H1 (cell line): ENCODE results near the gene TAF3. TPM values are rescaled to one million over a fixed set of nuclear protein-coding genes. Genes with fewer than 3 reads are reported as not detected.

ENCODE experiments used
- CTCF ChIA-PET: fragments of 300-600 bp; sonication (Branson Sonifier 250); formaldehyde crosslinking; loops from one replicate; lab custom pipeline; 2021; ENCODE audit not compliant: partially characterized antibody; lab: Charles Lee
- POLR2A ChIA-PET: fragments of 300-600 bp; sonication (Branson Sonifier 250); formaldehyde crosslinking; loops from one replicate; lab custom pipeline; 2021; ENCODE audit warnings: inconsistent platforms; ENCODE audit not compliant: partially characterized antibody; lab: Charles Lee
- DNase-seq, 2 experiments: peaks; one replicate each; pipeline versions ENCODE4 v3.0.0 to v3.0.0-alpha.2; 2010 to 2022; ENCODE audit warnings: low spot score in 2 of 2, low read depth in 1 of 2, mixed read lengths in 1 of 2
- FAIRE-seq: peaks from 2 replicates; lab custom pipeline; 2011; peaks lifted over from hg19 to GRCh38; lab: Jason Lieb, UNC
- H2AFZ ChIP-seq: 2 replicates; pipeline ENCODE4 v1.8.1; 2012; ENCODE audit warnings: low read length, inconsistent platforms
- H2AK5ac ChIP-seq: 2 replicates; pipeline ENCODE4 v1.6.1; 2013; ENCODE audit warnings: low read depth, low read length
- H2BK120ac ChIP-seq: replicated peaks from 2 replicates; pipeline ENCODE3; 2013; ENCODE audit warnings: low read depth, low read length, inconsistent platforms
- H2BK12ac ChIP-seq: 2 replicates; pipeline ENCODE4 v1.6.1; 2013; ENCODE audit warnings: low read depth, low read length
- H2BK15ac ChIP-seq: 2 replicates; pipeline ENCODE4 v1.6.1; 2013; ENCODE audit warnings: low read length
- H2BK20ac ChIP-seq: 2 replicates; pipeline ENCODE4 v1.6.1; 2013; ENCODE audit warnings: low read length
- H2BK5ac ChIP-seq: 2 replicates; pipeline ENCODE4 v1.6.1; 2013; ENCODE audit warnings: low read depth, low read length
- H3K14ac ChIP-seq: 2 replicates; pipeline ENCODE4 v1.6.1; 2013; ENCODE audit warnings: inconsistent platforms; ENCODE audit not compliant: insufficient read length
- H3K18ac ChIP-seq: 2 replicates; pipeline ENCODE4 v1.6.1; 2013; ENCODE audit warnings: low read length; ENCODE audit errors: extremely low read depth
- H3K23ac ChIP-seq: 2 replicates; pipeline ENCODE4 v1.6.1; 2013; ENCODE audit warnings: inconsistent platforms; ENCODE audit not compliant: insufficient read length
- H3K23me2 ChIP-seq: 2 replicates; pipeline ENCODE4 v1.6.1; 2013; ENCODE audit warnings: low read depth, low read length
- H3K27ac ChIP-seq: 2 replicates; pipeline ENCODE4 v1.6.1; 2011; ENCODE audit warnings: low read depth, low read length, inconsistent platforms
- H3K27me3 ChIP-seq, 4 experiments: replicated peaks in 1 of 4; 1 replicate in 1 of 4; 2 replicates in 3 of 4; pipeline versions ENCODE4 v1.6.1 to v1.8.1; 2011 to 2013; ENCODE audit warnings: low read length in 3 of 4, mild to moderate bottlenecking in 3 of 4, inconsistent platforms in 2 of 4, mixed read lengths in 2 of 4, moderate library complexity in 1 of 4; ENCODE audit not compliant: control insufficient read depth in 3 of 4, insufficient read depth in 3 of 4; ENCODE audit errors: extremely low read depth in 1 of 4
- H3K36me3 ChIP-seq, 4 experiments: 2 replicates each; pipeline versions ENCODE4 v1.6.1 to v1.8.1; 2011 to 2013; ENCODE audit warnings: mild to moderate bottlenecking in 4 of 4, low read length in 3 of 4, moderate library complexity in 2 of 4, control low read depth in 1 of 4, inconsistent platforms in 1 of 4; ENCODE audit not compliant: insufficient read depth in 4 of 4, control insufficient read depth in 2 of 4
- H3K4ac ChIP-seq: replicated peaks from 2 replicates; pipeline ENCODE3; 2013; ENCODE audit warnings: low read length, low read depth, mixed read lengths, inconsistent platforms; ENCODE audit not compliant: insufficient read length
- H3K4me1 ChIP-seq, 4 experiments: replicated peaks in 1 of 4; 1 replicate in 1 of 4; 2 replicates in 3 of 4; pipeline versions ENCODE4 v1.6.1 to v1.8.1; 2011 to 2013; ENCODE audit warnings: low read length in 3 of 4, inconsistent platforms in 2 of 4, mixed read lengths in 1 of 4; ENCODE audit not compliant: insufficient read depth in 4 of 4, control insufficient read depth in 3 of 4
- H3K4me2 ChIP-seq, 2 experiments: 2 replicates each; pipeline versions ENCODE4 v1.6.1 to v1.8.1; 2011 to 2013; ENCODE audit warnings: low read depth in 2 of 2, low read length in 2 of 2, control low read depth in 1 of 2, inconsistent platforms in 1 of 2, mild to moderate bottlenecking in 1 of 2; ENCODE audit not compliant: insufficient read depth in 1 of 2
- H3K4me3 ChIP-seq, 4 experiments: fragments of 200-600, 300-600 bp in 1 of 4; sonication (generic), shearing (Covaris generic), sonication (Bioruptor Twin) in 1 of 4; 2 replicates each; pipeline versions ENCODE4 v1.5.1 to v1.8.1; 2011 to 2016; ENCODE audit warnings: low read length in 4 of 4, low read depth in 3 of 4, control low read depth in 2 of 4, inconsistent platforms in 2 of 4, mild to moderate bottlenecking in 2 of 4, mixed read lengths in 1 of 4, moderate library complexity in 1 of 4; ENCODE audit not compliant: insufficient read depth in 2 of 4; ENCODE audit errors: extremely low read depth in 1 of 4
- H3K56ac ChIP-seq: replicated peaks from 2 replicates; pipeline ENCODE3; 2013; ENCODE audit warnings: low read depth, mild to moderate bottlenecking, mixed read lengths, low read length, inconsistent platforms; ENCODE audit not compliant: insufficient read length
- H3K79me1 ChIP-seq: 2 replicates; pipeline ENCODE4 v1.6.1; 2013; ENCODE audit warnings: low read depth, low read length, control low read depth
- H3K79me2 ChIP-seq, 2 experiments: 2 replicates each; pipeline versions ENCODE4 v1.6.1 to v1.8.1; 2012 to 2013; ENCODE audit warnings: low read length in 2 of 2, mild to moderate bottlenecking in 2 of 2, inconsistent platforms in 1 of 2; ENCODE audit not compliant: insufficient read depth in 2 of 2, control insufficient read depth in 1 of 2
- H3K9ac ChIP-seq, 4 experiments: replicated peaks in 1 of 4; 1 replicate in 1 of 4; 2 replicates in 3 of 4; pipeline versions ENCODE4 v1.6.1 to v1.8.1; 2011 to 2013; ENCODE audit warnings: low read depth in 3 of 4, low read length in 3 of 4, control low read depth in 2 of 4, mild to moderate bottlenecking in 2 of 4, moderate library complexity in 2 of 4, inconsistent platforms in 1 of 4; ENCODE audit errors: extremely low read depth in 1 of 4
- H3K9me3 ChIP-seq, 2 experiments: 2 replicates each; pipeline versions ENCODE4 v1.6.1 to v1.8.1; 2012 to 2013; ENCODE audit warnings: mild to moderate bottlenecking in 2 of 2, moderate library complexity in 2 of 2, control low read depth in 1 of 2, inconsistent platforms in 1 of 2, low read depth in 1 of 2, low read length in 1 of 2, mixed read lengths in 1 of 2; ENCODE audit not compliant: insufficient read depth in 2 of 2
- H4K20me1 ChIP-seq, 2 experiments: replicated peaks in 1 of 2; 2 replicates each; pipeline versions ENCODE3 to v1.8.1; 2011 to 2013; ENCODE audit warnings: inconsistent platforms in 2 of 2, low read length in 2 of 2, mild to moderate bottlenecking in 1 of 2; ENCODE audit not compliant: insufficient read depth in 2 of 2, control insufficient read depth in 1 of 2
- H4K5ac ChIP-seq: 2 replicates; pipeline ENCODE4 v1.6.1; 2013; ENCODE audit warnings: low read length, low read depth, mixed read lengths, inconsistent platforms; ENCODE audit not compliant: insufficient read length
- H4K8ac ChIP-seq: 2 replicates; pipeline ENCODE4 v1.8.0; 2013; ENCODE audit warnings: mild to moderate bottlenecking, moderate library complexity, low read length, inconsistent platforms; ENCODE audit not compliant: insufficient read depth; ENCODE audit errors: extremely low read depth
- H4K91ac ChIP-seq: replicated peaks from 2 replicates; pipeline ENCODE3; 2013; ENCODE audit warnings: low read length, mixed read lengths, inconsistent platforms; ENCODE audit not compliant: insufficient read length
- ASH2L ChIP-seq: fragments of 200-600, 300-600 bp; sonication (generic); IDR thresholded peaks from one replicate; pipeline ENCODE4 v1.7.1; 2017; ENCODE audit warnings: low read length
- BCL11A ChIP-seq, 2 experiments: IDR thresholded peaks; one replicate each; pipeline ENCODE4 v1.6.1; 2011; ENCODE audit warnings: low read depth in 2 of 2, low read length in 2 of 2, mild to moderate bottlenecking in 2 of 2
- CBX5 ChIP-seq: fragments of 300-800, 300-1000 bp; sonication (generic); IDR thresholded peaks from 2 replicates; pipeline ENCODE4 v1.7.1; 2016; ENCODE audit warnings: antibody characterized with exemption, low read length, low read depth
- FOSL1 ChIP-seq: IDR thresholded peaks from 2 replicates; pipeline ENCODE4 v1.6.1; 2011; ENCODE audit warnings: mild to moderate bottlenecking, low read depth, low read length, moderate library complexity; ENCODE audit not compliant: insufficient read depth
- JUND ChIP-seq: IDR thresholded peaks from 2 replicates; pipeline ENCODE4 v1.6.1; 2011; ENCODE audit warnings: mild to moderate bottlenecking, improper control_type of control experiment, low read length
- PHF8 ChIP-seq: fragments of 200-600 bp; sonication (generic); conservative IDR thresholded peaks from 2 replicates; pipeline ENCODE4 v1.7.1; 2012; ENCODE audit warnings: low read depth, mild to moderate bottlenecking, inconsistent platforms, low read length, moderate library complexity
- SP4 ChIP-seq: IDR thresholded peaks from 2 replicates; pipeline ENCODE4 v1.6.1; 2012; ENCODE audit warnings: low read length, inconsistent platforms
- whole genome bisulfite sequencing, 2 experiments: shearing (Covaris generic) in 1 of 2; methylation state at CpG; one replicate each; pipeline versions ENCODE4 v1.1.6 to v1.1.7; 2013 to 2015; ENCODE audit warnings: low lambda C conversion rate in 2 of 2, mixed read lengths in 2 of 2, inconsistent platforms in 1 of 2, low coverage in 1 of 2, missing lambda C conversion rate in 1 of 2; ENCODE audit not compliant: insufficient replicate concordance in 2 of 2, insufficient coverage in 1 of 2, insufficient read length in 1 of 2; ENCODE audit errors: extremely low coverage in 1 of 2, missing lambda C conversion rate in 1 of 2; 5-methylcytosine and 5-hydroxymethylcytosine counted together
- polyA plus RNA-seq, 7 experiments: library from polyadenylated mRNA; depleted of rRNA in 3 of 7; stranded (reverse) in 5 of 7; unstranded in 2 of 7; fragments of >200 nt in 5 of 7; fragments of 200-250 nt in 2 of 7; gene quantifications; 1 replicate in 5 of 7; 2 replicates in 1 of 7; 4 replicates in 1 of 7; pipeline versions ENCODE4 v1.2.1 to v1.2.3, GENCODE V29; 2011 to 2013; ENCODE audit warnings: missing spikeins in 2 of 7, mixed read lengths in 2 of 7
- total RNA-seq: library from RNA; stranded (reverse); fragmentation: NEBNext Ultra II Directional; extraction: Animal tissue kit (Norgen Biotek cat#: 25700); gene quantifications from 2 replicates; pipeline ENCODE4 v1.2.1, GENCODE V29; 2021

Gene TAF3
- total and polyA plus RNA-seq, 2 of the 8 experiments (the other 6 are each of a cell fraction or from before 2014, with no cell fraction given): 1.5 to 11.2 TPM

GRCh38 chr10:7950981-7951847 lies 132.9 kb downstream of the TAF3 start:
- Histone ChIP-seq H4K8ac (no peak overlapping the region), H3K79me2 (no peaks in the 10 kb centered on the region; a peak in 1 of 4 replicates), H3K4me1 (peaks cover 0 to 5% (median 0%) of the 10 kb centered on the region in 4 experiments; a peak in 2 of 7 replicates), H3K79me1 (no peaks in the 10 kb centered on the region), H2AFZ (no peak overlapping the region), H3K4ac (no peak overlapping the region), H2BK120ac (no peak overlapping the region), H4K5ac (no peak overlapping the region), H3K36me3 (no peaks in the 10 kb centered on the region), H2BK5ac (no peak overlapping the region), H3K4me2 (no peak overlapping the region), H3K23me2 (no peaks in the 10 kb centered on the region), H3K9ac (no peak overlapping the region), H2AK5ac (no peak overlapping the region), H4K20me1 (peaks cover 0 to 5% of the 10 kb centered on the region in 2 experiments), H4K91ac (no peak overlapping the region), H3K27ac (no peak overlapping the region), H3K4me3 (no peak overlapping the region), H2BK15ac (no peak overlapping the region), H2BK12ac (no peak overlapping the region), H3K23ac (no peak overlapping the region), H3K14ac (no peak overlapping the region), H3K56ac (no peak overlapping the region), H2BK20ac (no peak overlapping the region), H3K27me3 (no peaks in the 10 kb centered on the region), H3K18ac (no peak overlapping the region), H3K9me3 (no peaks in the 10 kb centered on the region)
- ChIA-PET POLR2A (no interaction called here), CTCF (no interaction called here)
- no peak for FAIRE-seq
- TF ChIP-seq BCL11A (IDR thresholded peaks at IDR 0.05; ENCODE audit: low read depth in 2 of 2, low read length in 2 of 2) (no peak), JUND (no peak), CBX5 (no peak), ASH2L (no peak), PHF8 (no peak), FOSL1 (no peak), SP4 (no peak)
- WGBS, 2 experiments: 83% methylated on average over 9 of the region's 9 CpGs; no CpG with 5 or more reads in 1 of the 2 experiments
- DNase-seq: no peak
